IPS-15b (cell line): ENCODE results near the gene SLC8A2.

ENCODE experiments used
- H3K27me3 ChIP-seq: one replicate; pipeline ENCODE4 v1.6.1; 2013; ENCODE audit warnings: low read length; ENCODE audit not compliant: control insufficient read depth, insufficient read depth
- H3K36me3 ChIP-seq: one replicate; pipeline ENCODE4 v1.6.1; 2013; ENCODE audit warnings: low read length; ENCODE audit not compliant: control insufficient read depth, insufficient read depth
- H3K4me1 ChIP-seq: one replicate; pipeline ENCODE4 v1.6.1; 2013; ENCODE audit warnings: mild to moderate bottlenecking, low read length; ENCODE audit not compliant: control insufficient read depth, insufficient read depth
- H3K4me3 ChIP-seq: one replicate; pipeline ENCODE4 v1.5.1; 2013; ENCODE audit warnings: low read depth, low read length
- H3K9ac ChIP-seq: one replicate; pipeline ENCODE4 v1.6.1; 2013; ENCODE audit warnings: low read depth, mild to moderate bottlenecking, low read length
- H3K9me3 ChIP-seq: one replicate; pipeline ENCODE4 v1.6.1; 2013; ENCODE audit warnings: mild to moderate bottlenecking, low read length; ENCODE audit not compliant: control insufficient read depth, insufficient read depth

The SLC8A2 gene

DNA sequence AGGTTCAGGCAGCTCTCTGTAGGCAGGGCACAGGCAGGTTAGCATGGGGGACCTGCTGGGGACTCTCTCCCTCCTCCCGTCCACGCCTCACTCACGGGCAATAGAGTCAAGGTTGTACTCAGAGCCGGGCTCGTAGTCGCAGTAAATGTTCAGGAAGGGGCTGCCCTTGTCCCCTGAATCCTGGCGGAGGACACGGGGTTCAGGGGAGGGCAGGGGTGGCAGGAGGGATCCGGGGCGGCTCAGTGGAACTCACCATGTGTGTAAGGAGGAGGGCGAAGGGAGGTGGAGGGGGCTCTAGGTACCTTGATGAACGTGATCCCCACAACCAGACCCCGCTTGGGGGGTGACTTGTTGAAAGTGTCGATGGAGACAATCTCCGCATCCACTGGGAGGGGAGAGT lies 11.5 kb upstream of the SLC8A2 start:
- no peaks in the 10 kb centered on the region for H3K9me3 ChIP-seq
- peaks cover 12% of the 10 kb centered on the region for H3K36me3 ChIP-seq
- peaks cover 2% of the 10 kb centered on the region for H3K27me3 ChIP-seq
- peaks cover 5% of the 10 kb centered on the region for H3K4me1 ChIP-seq
- peak overlapping the region; percentile 86 for H3K4me3 ChIP-seq
- H3K9ac ChIP-seq = no peak overlapping the region

DNA sequence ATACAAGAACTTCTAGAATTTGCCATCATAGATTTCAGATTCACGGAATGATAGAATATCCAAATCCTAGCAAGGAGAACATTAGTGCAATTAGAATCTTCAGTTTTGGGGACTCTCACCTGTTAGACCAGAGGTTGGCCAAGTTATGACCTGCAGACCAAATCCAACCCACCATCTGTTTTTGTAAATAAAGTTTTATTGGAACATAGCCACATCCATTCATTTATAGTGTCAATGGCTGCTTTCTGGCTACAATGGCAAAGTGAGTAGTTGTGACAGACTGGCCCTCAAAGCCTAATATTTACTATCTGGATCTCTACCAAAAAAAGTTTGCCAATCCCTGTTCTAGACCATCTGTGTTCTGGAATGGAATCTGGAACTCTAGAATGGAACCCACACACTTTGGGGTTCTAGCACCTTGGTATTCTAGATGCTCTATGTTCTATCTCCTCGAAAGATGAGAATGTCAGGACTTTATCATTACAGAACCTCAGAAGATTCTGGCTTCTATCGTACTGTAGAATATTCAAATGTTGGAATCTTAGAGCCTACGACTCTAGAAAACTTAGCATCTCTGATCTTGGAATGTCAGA lies 9.9 kb upstream of the SLC8A2 start:
- Histone ChIP-seq H3K9me3 (no peaks in the 10 kb centered on the region), H3K9ac (no peak overlapping the region), H3K36me3 (peaks cover 6% of the 10 kb centered on the region), H3K4me1 (peaks cover 5% of the 10 kb centered on the region), H3K27me3 (peaks cover 2% of the 10 kb centered on the region), H3K4me3 (no peak overlapping the region)

DNA sequence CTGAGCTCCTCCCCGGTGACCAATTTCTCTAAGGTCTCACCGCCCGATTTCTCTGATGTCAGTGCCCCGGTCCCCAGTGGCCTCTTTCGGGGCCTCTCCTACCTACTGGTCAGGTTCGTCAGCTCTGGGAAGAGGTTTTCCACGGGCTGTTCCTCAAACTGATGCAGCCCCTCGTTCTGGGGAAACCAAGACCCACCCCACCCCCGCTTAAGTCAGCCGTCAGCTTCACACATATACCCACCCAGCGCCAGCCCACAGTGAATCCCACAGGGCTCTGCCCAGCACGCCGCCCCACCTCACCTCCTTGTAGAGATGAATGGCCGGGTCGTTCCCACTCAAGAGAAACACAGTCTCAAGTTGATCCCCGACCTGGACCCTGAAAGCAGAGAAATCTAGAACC lies 9.0 kb upstream of the SLC8A2 start:
- Histone ChIP-seq H3K9ac (no peak overlapping the region), H3K4me3 (peak overlapping the region; percentile 69), H3K27me3 (peaks cover 2% of the 10 kb centered on the region), H3K4me1 (peaks cover 5% of the 10 kb centered on the region), H3K9me3 (no peaks in the 10 kb centered on the region), H3K36me3 (peaks cover 6% of the 10 kb centered on the region)

DNA sequence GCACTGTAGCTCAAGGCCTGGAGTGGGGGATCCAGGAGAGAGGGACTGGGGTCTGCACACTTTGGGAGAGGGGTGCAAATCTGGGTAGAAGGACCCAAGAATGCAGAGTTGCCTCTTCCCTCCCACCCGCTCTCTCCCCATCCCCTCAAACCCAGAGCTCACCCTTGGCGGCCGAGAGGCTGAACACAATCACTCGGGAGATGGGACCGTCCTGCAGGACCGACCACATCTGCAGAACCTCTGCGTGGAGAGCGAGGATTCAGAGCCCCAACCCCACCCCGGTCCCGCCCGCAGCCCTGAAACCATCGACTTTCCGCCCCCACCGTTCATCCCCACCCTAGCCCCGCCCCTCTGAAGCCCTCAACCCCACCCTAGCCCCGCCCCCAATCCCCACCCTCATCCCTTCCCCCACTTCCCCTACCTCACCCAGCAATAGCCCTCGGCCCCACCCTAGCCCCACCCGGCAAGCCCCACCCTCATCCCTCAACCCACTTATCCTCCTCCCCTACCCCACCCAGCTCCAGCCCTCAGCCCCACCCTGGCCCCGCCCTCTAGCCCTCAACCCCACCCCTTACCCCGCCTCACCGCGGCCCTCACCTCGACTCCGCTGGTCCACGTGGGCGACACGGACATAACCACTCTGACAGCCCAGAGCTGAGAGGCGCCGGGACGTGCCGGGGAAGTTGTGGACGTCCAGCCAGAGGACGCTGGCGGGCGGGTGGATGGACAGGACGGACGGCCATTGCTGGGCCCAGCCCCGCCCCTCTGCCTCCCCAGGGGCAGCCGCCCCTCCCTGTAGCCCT lies 8.2 kb upstream of the SLC8A2 start:
- Histone ChIP-seq H3K27me3 (peaks cover 2% of the 10 kb centered on the region), H3K4me1 (peaks cover 5% of the 10 kb centered on the region), H3K9me3 (no peaks in the 10 kb centered on the region), H3K36me3 (peaks cover under 1% of the 10 kb centered on the region), H3K9ac (peak overlapping the region; percentile 54), H3K4me3 (peak overlapping the region; percentile 89)

DNA sequence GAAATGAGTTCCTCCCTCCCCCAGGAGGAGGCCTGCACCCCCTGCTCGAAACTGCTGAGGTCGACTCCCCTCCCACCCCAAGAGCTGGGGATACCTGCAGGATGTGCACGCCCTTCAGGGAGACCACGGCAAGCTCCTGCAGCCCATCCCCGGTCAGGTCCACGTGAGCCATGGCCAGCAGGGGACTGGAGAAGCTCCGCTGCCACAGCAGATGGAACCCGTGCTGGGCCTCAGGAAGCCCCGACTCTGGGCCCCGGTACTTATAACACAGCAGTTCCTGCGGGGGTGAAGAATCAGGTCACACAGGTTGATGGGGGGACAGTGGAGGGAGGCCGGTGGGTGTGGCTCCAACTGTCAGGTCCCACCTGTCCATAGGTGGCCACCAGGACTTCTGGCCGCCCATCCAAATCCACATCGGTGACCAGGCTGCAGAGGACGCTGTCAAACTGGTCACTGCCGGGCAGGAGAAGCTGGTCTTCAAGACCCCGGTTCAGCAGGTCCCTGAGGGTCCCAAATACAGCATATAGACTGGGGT lies 4.8 kb upstream of the SLC8A2 start:
- Histone ChIP-seq H3K36me3 (no peaks in the 10 kb centered on the region), H3K27me3 (peaks cover 2% of the 10 kb centered on the region), H3K9ac (no peak overlapping the region), H3K4me1 (peaks cover 2% of the 10 kb centered on the region), H3K4me3 (no peak overlapping the region), H3K9me3 (no peaks in the 10 kb centered on the region)

DNA sequence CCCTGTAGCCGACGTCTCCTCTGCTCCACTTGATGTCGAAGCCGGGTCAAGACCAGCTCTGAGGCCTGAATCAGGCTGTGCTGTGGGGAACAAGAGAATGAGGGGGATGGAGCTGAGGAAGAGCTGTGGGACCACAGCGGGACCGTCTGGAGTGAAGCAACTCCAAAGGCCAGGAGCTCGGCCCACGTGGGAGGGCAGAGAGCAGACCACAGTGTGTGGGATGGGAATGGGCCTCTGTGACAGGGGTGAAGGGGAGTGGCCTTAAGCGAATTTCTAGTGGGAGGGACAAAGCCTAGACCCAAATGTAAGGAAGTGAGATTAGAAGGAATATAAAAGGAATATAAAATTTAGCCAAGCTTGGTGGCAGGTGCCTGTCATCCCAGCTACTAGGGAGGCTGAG lies 3.8 kb upstream of the SLC8A2 start:
- H3K4me1 ChIP-seq = peaks cover 6% of the 10 kb centered on the region
- no peak overlapping the region for H3K9ac ChIP-seq
- H3K4me3 ChIP-seq = no peak overlapping the region
- H3K36me3 ChIP-seq = no peaks in the 10 kb centered on the region
- no peaks in the 10 kb centered on the region for H3K9me3 ChIP-seq
- no peaks in the 10 kb centered on the region for H3K27me3 ChIP-seq

DNA sequence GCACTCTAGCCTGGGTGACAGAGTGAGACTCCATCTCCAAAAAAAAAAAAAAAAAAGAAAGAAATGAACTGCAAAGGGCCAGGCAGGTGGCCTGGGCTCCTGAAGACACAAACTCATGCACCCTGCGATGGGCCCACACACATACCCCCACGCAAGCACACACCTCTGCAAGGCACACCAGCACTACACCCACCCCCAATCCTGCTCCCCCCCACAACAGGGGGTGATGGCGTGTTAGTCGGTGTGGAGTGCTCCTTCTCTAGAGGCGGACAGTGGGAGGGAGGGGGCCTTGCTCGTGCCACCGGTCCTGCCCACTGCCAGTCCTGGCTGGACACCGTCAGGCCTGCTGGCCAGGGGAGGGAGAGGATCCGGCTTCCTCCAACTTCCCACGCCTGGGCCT lies 1.6 kb upstream of the SLC8A2 start:
- peaks cover 13% of the 10 kb centered on the region for H3K4me1 ChIP-seq
- H3K9me3 ChIP-seq = no peaks in the 10 kb centered on the region
- no peak overlapping the region for H3K4me3 ChIP-seq
- H3K36me3 ChIP-seq = no peaks in the 10 kb centered on the region
- H3K27me3 ChIP-seq = no peaks in the 10 kb centered on the region
- no peak overlapping the region for H3K9ac ChIP-seq

DNA sequence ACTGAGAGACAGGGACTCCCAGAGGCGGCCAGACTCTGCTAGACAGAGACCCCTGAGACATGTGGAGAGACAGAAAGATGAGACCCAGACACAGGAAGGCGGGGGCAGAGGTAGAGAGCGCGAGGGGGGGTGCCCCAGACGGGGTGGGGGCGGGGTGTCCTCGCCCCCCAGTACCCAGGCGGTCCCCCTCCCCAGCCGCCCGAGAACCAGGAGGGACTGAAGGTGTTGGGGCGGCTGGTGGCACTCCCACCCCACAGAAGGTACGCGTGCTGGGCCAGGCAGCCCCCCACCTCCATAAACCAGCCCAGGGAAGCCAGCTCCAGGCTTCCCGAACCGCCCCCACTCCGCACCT lies 336 bp downstream of the SLC8A2 start:
- Histone ChIP-seq H3K4me1 (peaks cover 13% of the 10 kb centered on the region), H3K27me3 (no peaks in the 10 kb centered on the region), H3K9me3 (no peaks in the 10 kb centered on the region), H3K36me3 (no peaks in the 10 kb centered on the region), H3K4me3 (peak overlapping the region; percentile 68), H3K9ac (no peak overlapping the region)

DNA sequence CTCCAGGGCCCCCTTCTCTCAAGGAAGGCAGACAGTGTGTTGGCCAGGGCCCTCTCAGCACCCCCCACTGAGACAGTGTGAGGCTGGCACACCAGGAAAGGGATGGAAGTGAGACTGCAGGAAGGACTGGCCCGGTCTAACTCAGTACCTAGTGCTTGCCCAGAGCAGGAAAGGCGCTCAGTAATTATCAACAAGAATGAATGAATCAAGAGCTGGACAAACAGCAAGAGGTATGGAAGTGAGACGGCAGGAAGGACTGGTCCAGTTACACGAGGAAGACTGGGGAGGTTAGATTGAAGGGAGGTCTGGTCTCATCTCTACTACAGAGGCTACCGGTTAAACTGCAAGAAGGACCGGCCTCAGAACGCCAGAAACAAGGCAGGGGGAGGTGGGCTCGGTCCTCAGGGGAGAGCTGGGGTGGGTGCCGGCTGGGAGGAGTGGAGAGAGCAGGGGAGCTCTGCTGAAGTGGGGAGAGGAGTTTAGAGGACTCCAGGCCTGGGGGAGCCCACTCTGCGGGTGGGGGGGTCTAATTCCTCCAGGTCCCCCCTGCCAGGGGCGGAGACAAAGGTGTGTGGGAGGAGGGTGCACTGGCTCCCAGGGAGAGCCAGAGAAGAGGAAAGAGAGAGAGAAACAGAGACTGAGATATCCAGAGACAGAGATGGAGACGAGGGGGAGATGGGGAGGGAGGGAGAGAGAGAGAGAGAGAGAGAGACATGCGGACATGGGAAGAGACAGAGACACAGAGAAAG lies 1.1 kb downstream of the SLC8A2 start:
- peak overlapping the region; percentile 68 for H3K4me3 ChIP-seq
- peaks cover 13% of the 10 kb centered on the region for H3K4me1 ChIP-seq
- H3K9ac ChIP-seq = no peak overlapping the region
- no peaks in the 10 kb centered on the region for H3K27me3 ChIP-seq
- peaks cover 4% of the 10 kb centered on the region for H3K36me3 ChIP-seq
- no peaks in the 10 kb centered on the region for H3K9me3 ChIP-seq

DNA sequence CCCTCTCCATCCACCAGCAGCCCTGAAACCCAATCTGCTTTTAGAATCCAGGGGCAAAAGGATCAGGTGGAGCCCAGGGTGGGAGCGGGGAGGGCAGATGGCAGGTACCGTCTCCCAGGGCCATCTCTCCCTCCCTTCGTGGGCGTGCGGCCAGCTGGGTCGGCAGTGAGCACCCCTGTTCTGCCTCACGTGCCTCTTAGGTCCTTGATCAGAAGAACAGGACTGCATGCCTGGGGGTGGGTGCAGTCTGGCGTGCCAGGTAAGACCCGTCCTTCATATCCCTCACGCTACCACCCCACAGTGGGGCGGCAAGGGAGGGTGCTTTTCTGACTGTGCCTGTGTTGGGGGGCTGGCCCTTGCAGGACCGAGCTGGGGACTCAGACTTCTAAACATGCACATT lies 2.0 kb downstream of the SLC8A2 start:
- Histone ChIP-seq H3K4me1 (peaks cover 18% of the 10 kb centered on the region), H3K4me3 (peak overlapping the region; percentile 68), H3K9me3 (no peaks in the 10 kb centered on the region), H3K27me3 (no peaks in the 10 kb centered on the region), H3K36me3 (peaks cover 4% of the 10 kb centered on the region), H3K9ac (no peak overlapping the region)

DNA sequence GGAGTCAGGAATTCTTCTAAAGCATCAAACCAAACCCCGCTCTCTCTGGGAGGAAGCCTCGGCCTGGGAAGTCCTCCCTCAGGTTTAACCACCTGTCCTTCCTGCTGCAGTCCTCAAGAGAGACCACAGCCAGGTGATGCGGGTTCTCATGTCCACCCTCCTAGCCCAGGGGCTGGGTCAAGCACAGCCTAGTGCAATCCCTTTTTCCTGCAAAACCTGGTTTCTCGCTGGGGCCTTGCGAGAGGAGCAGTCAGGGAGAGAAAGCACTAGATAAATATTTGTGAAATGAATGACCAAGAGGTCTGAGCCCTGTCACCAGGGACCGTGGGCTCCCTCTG lies 2.4 kb downstream of the SLC8A2 start:
- no peak overlapping the region for H3K9ac ChIP-seq
- no peak overlapping the region for H3K4me3 ChIP-seq
- H3K36me3 ChIP-seq = peaks cover 4% of the 10 kb centered on the region
- peaks cover 18% of the 10 kb centered on the region for H3K4me1 ChIP-seq
- H3K27me3 ChIP-seq = no peaks in the 10 kb centered on the region
- H3K9me3 ChIP-seq = no peaks in the 10 kb centered on the region

DNA sequence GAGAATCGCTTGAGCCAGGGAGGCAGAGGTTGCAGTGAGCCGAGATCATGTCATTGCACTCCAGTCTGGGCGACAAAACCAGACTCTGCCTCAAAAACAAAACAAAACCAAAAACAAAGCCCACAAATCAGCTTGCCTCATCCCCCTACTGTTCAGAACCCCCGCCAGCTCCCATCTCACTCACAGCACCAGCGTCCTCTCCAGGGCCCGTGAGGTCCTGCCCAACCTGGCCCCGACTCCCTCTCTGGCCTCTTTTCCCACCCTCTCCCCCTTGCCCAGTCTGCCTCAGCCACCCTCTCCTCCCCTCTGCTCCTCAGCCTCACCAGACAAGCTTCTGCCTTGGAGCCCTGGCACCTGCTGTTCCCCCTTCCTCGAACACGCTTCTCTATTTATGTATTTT lies 3.8 kb downstream of the SLC8A2 start:
- Histone ChIP-seq H3K9me3 (no peaks in the 10 kb centered on the region), H3K4me1 (peaks cover 18% of the 10 kb centered on the region), H3K36me3 (peaks cover 4% of the 10 kb centered on the region), H3K4me3 (no peak overlapping the region), H3K9ac (no peak overlapping the region), H3K27me3 (no peaks in the 10 kb centered on the region)
